ENCODE measurements around the gene WNT7A.

Gene WNT7A

DNA sequence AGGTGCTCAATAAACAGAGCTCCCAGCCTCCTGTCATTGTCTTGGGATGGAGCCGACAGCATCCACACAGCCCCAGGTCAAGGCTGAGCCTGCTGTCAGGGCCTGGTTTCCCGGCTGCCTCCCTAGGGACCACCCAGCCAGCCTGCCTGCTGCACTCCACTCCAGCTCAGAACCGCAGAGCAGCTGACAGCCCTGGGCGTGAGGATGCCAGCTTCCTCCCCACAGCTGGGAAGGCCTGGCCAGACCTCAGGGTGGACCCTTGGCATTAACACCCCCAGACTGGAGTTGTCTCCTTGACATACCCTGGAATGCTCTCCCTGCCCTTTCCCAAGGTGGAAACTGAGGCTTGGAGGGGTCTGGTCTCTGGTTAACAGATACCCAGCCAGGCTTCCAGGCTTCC lies 112.0 kb downstream of the WNT7A start:
- no peak for DNase-seq

DNA sequence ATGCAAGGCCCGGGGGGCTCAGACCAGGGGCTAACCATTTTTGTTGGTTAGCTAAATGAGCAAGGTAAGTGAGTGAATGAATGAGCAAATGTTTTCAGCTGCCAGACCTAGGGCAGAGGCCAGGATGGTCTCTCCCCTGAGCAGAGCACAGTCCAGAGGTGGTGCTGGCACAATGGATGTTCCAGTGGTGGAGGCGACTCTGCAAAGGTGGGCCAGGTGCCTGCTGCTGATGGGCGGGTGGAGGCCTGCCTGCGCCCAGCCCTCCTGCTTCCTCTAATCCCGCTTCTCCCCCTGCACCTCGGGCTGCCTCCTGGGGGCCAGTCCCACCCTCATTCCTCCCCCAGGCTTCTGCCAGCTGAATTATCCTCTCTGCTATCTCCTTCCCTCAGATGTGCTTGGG lies 112.8 kb downstream of the WNT7A start:
- no peak for DNase-seq

All from CD4-positive, alpha-beta T cell treated with Interleukin-4 for 4 hours (primary cell).